DMS 273 (cell line): ENCODE measurements around the gene HOXD4.
A peak's percentile ranks its signal among the peaks of the same experiment; 100 is the strongest.

Experiments used
- DNase-seq: peaks from one replicate; lab custom pipeline; 2025; ENCODE audit not compliant: unreplicated experiment; lab: John Stamatoyannopoulos, UW

Gene HOXD4

GRCh38 chr2:176170602-176171305 lies 19.4 kb downstream of the HOXD4 start:
- no peak for DNase-seq

GRCh38 chr2:176171351-176172006 lies 20.1 kb downstream of the HOXD4 start:
- no peak for DNase-seq

- no peak for DNase-seq
These were observed 20.9 kb downstream of the HOXD4 start for GRCh38 chr2:176172007-176172894.

GRCh38 chr2:176172895-176173566 lies 21.7 kb downstream of the HOXD4 start:
- DNase-seq: no peak

- DNase-seq: no peak
These were observed 22.4 kb downstream of the HOXD4 start for GRCh38 chr2:176173567-176174381.

- DNase-seq: peak; percentile 70
These were observed 23.1 kb downstream of the HOXD4 start for GRCh38 chr2:176174382-176174823.

- peak; percentile 72 for DNase-seq
These were observed 23.7 kb downstream of the HOXD4 start for GRCh38 chr2:176174824-176175708.

- DNase-seq: peak; percentile 76
These were observed 24.6 kb downstream of the HOXD4 start for GRCh38 chr2:176175709-176176607.

- DNase-seq: no peak
These were observed 26.3 kb downstream of the HOXD4 start for GRCh38 chr2:176177580-176178037.

GRCh38 chr2:176178038-176178756 lies 26.8 kb downstream of the HOXD4 start:
- DNase-seq: peak; percentile 92

GRCh38 chr2:176178757-176179295 lies 27.5 kb downstream of the HOXD4 start:
- DNase-seq: no peak

- no peak for DNase-seq
These were observed 30.2 kb downstream of the HOXD4 start for GRCh38 chr2:176181551-176181950.

- no peak for DNase-seq
These were observed 31.3 kb downstream of the HOXD4 start for GRCh38 chr2:176182671-176183070.

GRCh38 chr2:176184749-176185148 lies 33.4 kb downstream of the HOXD4 start:
- no peak for DNase-seq

GRCh38 chr2:176186024-176186423 lies 34.7 kb downstream of the HOXD4 start:
- no peak for DNase-seq

- DNase-seq: peak; percentile 58
These were observed 36.0 kb downstream of the HOXD4 start for GRCh38 chr2:176187200-176187898.
